Activated CD8-positive, alpha-beta T cell treated with anti-CD3 and anti-CD28 coated beads, Interleukin-2, amount 10 ng/mL, durations not matched to agents 7 days and 5 days (primary cell): ENCODE data around the gene PHAF1. TPM values are rescaled to one million over a fixed set of nuclear protein-coding genes. Genes with fewer than 3 reads are reported as not detected.

ENCODE experiments used
- ATAC-seq: fragments of 150-1000 bp; cut with Tn5 transposase; one replicate; pipeline ENCODE4 v1.10.0; 2021; ENCODE audit warnings: moderate library complexity
- CTCF ChIA-PET: fragments of 350-600 bp; sonication (Branson Sonifier 250); formaldehyde crosslinking; loops from one replicate; lab custom pipeline; 2021; ENCODE audit warnings: antibody characterized with exemption; lab: Charles Lee
- POLR2A ChIA-PET: fragments of 350-600 bp; sonication (Branson Sonifier 250); formaldehyde crosslinking; loops from one replicate; lab custom pipeline; 2021; ENCODE audit warnings: antibody characterized with exemption; lab: Charles Lee
- DNase-seq: peaks from one replicate; pipeline ENCODE4 v3.0.0-alpha.2; 2020
- H3K27ac Mint-ChIP-seq: one replicate; pipeline ENCODE4 v1.8.0; 2021; ENCODE audit warnings: mild to moderate bottlenecking, mixed read lengths
- H3K27me3 Mint-ChIP-seq: one replicate; pipeline ENCODE4 v1.8.0; 2021; ENCODE audit warnings: low read depth, mixed read lengths
- H3K36me3 Mint-ChIP-seq: one replicate; pipeline ENCODE4 v1.8.0; 2021; ENCODE audit warnings: low read depth, mixed read lengths
- H3K4me1 Mint-ChIP-seq: one replicate; pipeline ENCODE4 v1.8.0; 2021; ENCODE audit warnings: low read depth, mixed read lengths
- H3K4me3 Mint-ChIP-seq: one replicate; pipeline ENCODE4 v1.8.0; 2021; ENCODE audit warnings: mild to moderate bottlenecking, mixed read lengths
- H3K9me3 Mint-ChIP-seq: one replicate; pipeline ENCODE4 v1.8.0; 2022; ENCODE audit warnings: mixed read lengths; ENCODE audit not compliant: insufficient read depth
- total RNA-seq, 2 experiments: library from RNA; stranded (reverse); gene quantifications; one replicate each; pipeline ENCODE4 v1.2.3, GENCODE V29; 2021

Gene PHAF1
- total RNA-seq, 2 experiments from 2014 or later: 16.5 TPM

GRCh38 chr16:67163999-67164558, 54.3 kb downstream of the PHAF1 start:
- DNase-seq (no peak), ATAC-seq (no peak)
- Mint-ChIP-seq H3K4me3 (peak overlapping the region; percentile 53), H3K27me3 (peaks cover 43% of the 10 kb centered on the region), H3K4me1 (peaks cover 55% of the 10 kb centered on the region), H3K9me3 (no peaks in the 10 kb centered on the region), H3K27ac (no peak overlapping the region), H3K36me3 (peaks cover 24% of the 10 kb centered on the region)
- CTCF ChIA-PET: interaction anchor here (1.2 to 5.3 kb wide), 5 partner anchors 9 to 150 kb away, joined by 3 to 47 read pairs (median 6); partner anchors contain the start of gene FHOD1
- POLR2A ChIA-PET: interaction anchor here (1.5 kb wide), 2 partner anchors 10 to 11 kb away, joined by 3 to 11 read pairs; no protein-coding TSS in a partner anchor

GRCh38 chr16:67164599-67165061, 54.9 kb downstream of the PHAF1 start, which contains the start of gene HSF4:
Gene HSF4 (plus strand): TSS chr16:67164745. CDS start chr16:67164812, 67 bp downstream.
- no peak for DNase-seq
- ChIA-PET CTCF (interaction anchor here (1.4 kb wide), 1 partner anchor 10 kb away, joined by 6 read pairs; no protein-coding TSS in a partner anchor), POLR2A (interaction anchor here (0.8 to 1.5 kb wide), 3 partner anchors 9 to 12 kb away, joined by 3 read pairs; no protein-coding TSS in a partner anchor)
- Mint-ChIP-seq H3K4me3 (peak within 1 kb of the TSS; percentile 53), H3K36me3 (peaks cover 22% of the 10 kb centered on the region), H3K4me1 (peaks cover 60% of the 10 kb centered on the region), H3K27me3 (peaks cover 43% of the 10 kb centered on the region), H3K9me3 (no peaks in the 10 kb centered on the region), H3K27ac (peak within 1 kb of the TSS; percentile 25)
- ATAC-seq: no peak

- ChIA-PET POLR2A (interaction anchor here (0.6 to 1.0 kb wide), 4 partner anchors 10 to 316 kb away, joined by 3 read pairs; partner anchors contain the start of gene ATP6V0D1), CTCF (interaction anchor here (1.4 to 3.2 kb wide), 2 partner anchors 10 to 148 kb away, joined by 6 to 12 read pairs; no protein-coding TSS in a partner anchor)
- Mint-ChIP-seq H3K4me3 (peak overlapping the region; percentile 42), H3K36me3 (peaks cover 22% of the 10 kb centered on the region), H3K27me3 (peaks cover 47% of the 10 kb centered on the region), H3K27ac (no peak overlapping the region), H3K4me1 (peaks cover 63% of the 10 kb centered on the region), H3K9me3 (no peaks in the 10 kb centered on the region)
- ATAC-seq (no peak), DNase-seq (no peak)
Observed at GRCh38 chr16:67165121-67166078, 55.7 kb downstream of the PHAF1 start.

GRCh38 chr16:67166110-67166547, 56.4 kb downstream of the PHAF1 start:
- DNase-seq (no peak), ATAC-seq (no peak)
- Mint-ChIP-seq H3K36me3 (peaks cover 19% of the 10 kb centered on the region), H3K4me1 (peaks cover 63% of the 10 kb centered on the region), H3K9me3 (no peaks in the 10 kb centered on the region), H3K27me3 (peaks cover 50% of the 10 kb centered on the region), H3K4me3 (no peak overlapping the region), H3K27ac (no peak overlapping the region)
- CTCF ChIA-PET: interaction anchor here (0.7 to 3.2 kb wide), 3 partner anchors 10 to 148 kb away, joined by 3 to 12 read pairs (median 9); no protein-coding TSS in a partner anchor
- POLR2A ChIA-PET: interaction anchor here (0.6 kb wide), 1 partner anchor 27 kb away, joined by 3 read pairs; no protein-coding TSS in a partner anchor

- H3K27ac Mint-ChIP-seq: no peak overlapping the region
- DNase-seq (no peak), ATAC-seq (no peak)
- peaks cover 61% of the 10 kb centered on the region for H3K4me1 Mint-ChIP-seq
- H3K36me3 Mint-ChIP-seq: peaks cover 17% of the 10 kb centered on the region
- no peak overlapping the region for H3K4me3 Mint-ChIP-seq
- no peaks in the 10 kb centered on the region for H3K9me3 Mint-ChIP-seq
- ChIA-PET CTCF (interaction anchor here (0.7 to 3.2 kb wide), 3 partner anchors 9 to 149 kb away, joined by 3 to 12 read pairs (median 9); no protein-coding TSS in a partner anchor), POLR2A (no interaction called here)
- H3K27me3 Mint-ChIP-seq: peaks cover 53% of the 10 kb centered on the region
Observed at GRCh38 chr16:67166598-67167168, 56.9 kb downstream of the PHAF1 start.

GRCh38 chr16:67167588-67167987, 57.8 kb downstream of the PHAF1 start:
- no peak for DNase-seq
- no peak overlapping the region for H3K27ac Mint-ChIP-seq
- H3K4me3 Mint-ChIP-seq: no peak overlapping the region
- H3K36me3 Mint-ChIP-seq: peaks cover 8% of the 10 kb centered on the region
- CTCF ChIA-PET: interaction anchor here (1.2 to 3.2 kb wide), 5 partner anchors 8 to 214 kb away, joined by 3 to 15 read pairs (median 9); no protein-coding TSS in a partner anchor
- no peak for ATAC-seq
- POLR2A ChIA-PET: no interaction called here
- peaks cover 56% of the 10 kb centered on the region for H3K27me3 Mint-ChIP-seq
- peaks cover 56% of the 10 kb centered on the region for H3K4me1 Mint-ChIP-seq
- H3K9me3 Mint-ChIP-seq: no peaks in the 10 kb centered on the region

- ChIA-PET POLR2A (interaction anchor here (1.7 kb wide), 1 partner anchor 58 kb away, joined by 3 read pairs; the partner anchor contains the start of gene TMEM208), CTCF (interaction anchor here (0.9 to 3.2 kb wide), 11 partner anchors 8 to 215 kb away, joined by 3 to 17 read pairs (median 4); partner anchors contain the start of genes CES3 and FBXL8)
- Mint-ChIP-seq H3K9me3 (no peaks in the 10 kb centered on the region), H3K36me3 (peaks cover 9% of the 10 kb centered on the region), H3K4me3 (no peak overlapping the region), H3K27me3 (peaks cover 62% of the 10 kb centered on the region), H3K27ac (no peak overlapping the region), H3K4me1 (peaks cover 59% of the 10 kb centered on the region)
- ATAC-seq (no peak), DNase-seq (no peak)
Observed at GRCh38 chr16:67169011-67169451, 59.3 kb downstream of the PHAF1 start.

- DNase-seq: peak; percentile 59
- ChIA-PET CTCF (interaction anchor here (0.9 to 3.2 kb wide), 11 partner anchors 8 to 152 kb away, joined by 3 to 17 read pairs (median 4); partner anchors contain the start of gene FBXL8), POLR2A (interaction anchor here (0.6 to 1.7 kb wide), 3 partner anchors 10 to 141 kb away, joined by 3 read pairs; partner anchors contain the start of genes CBFB, FBXL8, TMEM208 and TRADD)
- Mint-ChIP-seq H3K36me3 (peaks cover 9% of the 10 kb centered on the region), H3K9me3 (no peaks in the 10 kb centered on the region), H3K4me3 (peak overlapping the region; percentile 76), H3K4me1 (peaks cover 61% of the 10 kb centered on the region), H3K27me3 (peaks cover 59% of the 10 kb centered on the region), H3K27ac (peak overlapping the region; percentile 13)
- no peak for ATAC-seq
Observed at GRCh38 chr16:67169642-67170167, 60.0 kb downstream of the PHAF1 start.

- peak within 1 kb of the TSS; percentile 76 for H3K4me3 Mint-ChIP-seq
- peak within 1 kb of the TSS; percentile 13 for H3K27ac Mint-ChIP-seq
- CTCF ChIA-PET: interaction anchor here (0.7 to 3.2 kb wide), 11 partner anchors 8 to 152 kb away, joined by 3 to 17 read pairs (median 4); partner anchors contain the start of gene FBXL8
- H3K27me3 Mint-ChIP-seq: peaks cover 53% of the 10 kb centered on the region
- peaks cover 60% of the 10 kb centered on the region for H3K4me1 Mint-ChIP-seq
- POLR2A ChIA-PET: interaction anchor here (0.6 to 1.7 kb wide), 3 partner anchors 11 to 142 kb away, joined by 3 read pairs; partner anchors contain the start of genes CBFB and TMEM208
- DNase-seq: peak; percentile 65
- H3K36me3 Mint-ChIP-seq: peaks cover 7% of the 10 kb centered on the region
- H3K9me3 Mint-ChIP-seq: no peaks in the 10 kb centered on the region
- peak; percentile 25 for ATAC-seq
Observed at GRCh38 chr16:67170168-67170948, 60.6 kb downstream of the PHAF1 start, which contains the start of gene NOL3. Gene NOL3 (plus strand): TSS chr16:67170538.
